Adrenal gland (tissue), 12 donors: Measurements from ENCODE around the gene PBX3. TPM values are rescaled to one million over a fixed set of nuclear protein-coding genes. Genes with fewer than 3 reads are reported as not detected.
A peak's percentile ranks its signal among the peaks of the same experiment; 100 is the strongest.

ENCODE experiments used
- DNase-seq, 7 donors: peaks; one replicate each; pipeline ENCODE4 v3.0.0-alpha.2; 2019 to 2020
- H3K27ac ChIP-seq, 5 donors: fragments of 200-600 bp; sonication (generic) in 4 of 5; 1 replicate in 3 of 5; 2 replicates in 2 of 5; pipeline versions ENCODE4 v1.5.1 to v1.8.0; 2016 to 2020; ENCODE audit warnings: mild to moderate bottlenecking in 1 of 5
- H3K27me3 ChIP-seq: fragments of 200-600 bp; 2 replicates; pipeline ENCODE4 v1.8.0; 2021
- H3K36me3 ChIP-seq, 2 donors: fragments of 200-600 bp; replicated peaks in 1 of 2; 1 replicate in 1 of 2; 2 replicates in 1 of 2; pipeline versions ENCODE4 v1.5.1 to v1.8.0; 2018 to 2022
- H3K4me1 ChIP-seq, 2 donors: fragments of 200-600 bp; replicated peaks in 1 of 2; 1 replicate in 1 of 2; 2 replicates in 1 of 2; pipeline versions ENCODE4 v1.5.1 to v1.8.0; 2018 to 2021
- H3K4me3 ChIP-seq, 4 donors: fragments of 200-600 bp; sonication (generic) in 3 of 4; one replicate each; pipeline ENCODE4 v1.5.1; 2016 to 2018
- H3K9me3 ChIP-seq, 3 donors: fragments of 200-600 bp; sonication (generic) in 1 of 3; replicated peaks in 1 of 3; 1 replicate in 2 of 3; 2 replicates in 1 of 3; pipeline versions ENCODE4 v1.5.1 to v1.8.0; 2016 to 2021
- CTCF ChIP-seq, 6 experiments: fragments of 450-650 bp in 4 of 6; fragments of 200-600 bp in 2 of 6; sonication (generic) in 1 of 6; IDR thresholded peaks; 1 replicate in 5 of 6; 2 replicates in 1 of 6; pipeline versions ENCODE4 v1.5.1 to v1.8.0; 2016 to 2021; ENCODE audit warnings: antibody characterized with exemption in 6 of 6, mild to moderate bottlenecking in 2 of 6, moderate library complexity in 1 of 6
- POLR2A ChIP-seq, 2 donors: fragments of 450-650 bp; IDR thresholded peaks; one replicate each; pipeline ENCODE4 v1.6.1; 2017; ENCODE audit warnings: antibody characterized with exemption in 2 of 2, mild to moderate bottlenecking in 2 of 2, moderate library complexity in 1 of 2
- WGBS, 4 donors: extraction: QIAGEN DNeasy Blood & Tissue Kit in 2 of 4; methylation state at CpG; one replicate each; pipeline versions ENCODE4 v1.1.5 to v1.1.7; 2013 to 2017; 5-methylcytosine and 5-hydroxymethylcytosine counted together
- intact Hi-C, 2 donors: fragments of 100-400 bp; cut with DNase I; formaldehyde crosslinking; loops; one replicate each; pipeline versions ENCODE4 v1.14.1 to v1.15.0; 2022 to 2023
- polyA plus RNA-seq, 3 donors: library from polyadenylated mRNA; stranded (reverse); fragments of 200-250 nt in 2 of 3; fragments of 350-450 nt in 1 of 3; fragmentation: Illumina TruSeq in 1 of 3; extraction: RNeasy Lipid Tissue Mini Kit (QIAGEN cat#74804) in 1 of 3; gene quantifications; one replicate each; pipeline ENCODE4 v1.2.3, GENCODE V29; 2013 to 2014
- total RNA-seq, 9 donors: library from RNA; depleted of rRNA in 4 of 9; stranded (reverse); fragments of >200 nt in 4 of 9; fragments of 120-200 nt in 1 of 9; fragmentation: NEBNext Ultra II Directional in 1 of 9; extraction: Animal tissue kit (Norgen Biotek cat#: 25700) in 1 of 9; gene quantifications; one replicate each; pipeline versions ENCODE4 v1.1.0 to v1.2.4, GENCODE V29; 2013 to 2023
- donor health status: healthy with polysubstance abuse.
- donor health status: Bipolar disorder and iron deficiency.
- donor health status: DM: yes; HTN: yes; CAD: no.
- donor health status: DM: no; HTN: no; CAD: no.
- donor health status: DM: no; HTN: no; CAD: no.
- donor health status: DM: yes; HTN: yes; CAD: no.

Gene PBX3
- total and polyA plus RNA-seq, 12 donors: 18.3 to 231 (median 133) TPM

- H3K27me3 ChIP-seq: no peaks in the 10 kb centered on the region
- H3K4me3 ChIP-seq: no peak overlapping the region
- intact Hi-C loops: loop anchor here in 1 of 2 donors (5.0 kb wide), 1 partner anchor 137 kb away; no protein-coding TSS in a partner anchor
- H3K4me1 ChIP-seq: peaks cover 30 to 97% of the 10 kb centered on the region in 2 donors
- TF ChIP-seq POLR2A (IDR thresholded peaks at IDR 0.05) (no peak), CTCF (IDR thresholded peaks at IDR 0.05) (no peak)
- H3K36me3 ChIP-seq: no peaks in the 10 kb centered on the region
- no peak for DNase-seq
- no peak overlapping the region for H3K27ac ChIP-seq
- H3K9me3 ChIP-seq: no peaks in the 10 kb centered on the region
- WGBS, 4 donors: 73 to 85% (median 81%) methylated on average over 1 of the region's 1 CpG
These were observed 8.2 kb downstream of the PBX3 start for GRCh38 chr9:125755340-125755739.

GRCh38 chr9:125756518-125756917 is 9.3 kb downstream of the PBX3 start:
- TF ChIP-seq POLR2A (IDR thresholded peaks at IDR 0.05) (no peak), CTCF (IDR thresholded peaks at IDR 0.05) (no peak)
- H3K9me3 ChIP-seq: no peaks in the 10 kb centered on the region
- no peak for DNase-seq
- peaks cover 19 to 96% of the 10 kb centered on the region in 2 donors for H3K4me1 ChIP-seq
- intact Hi-C loops: loop anchor here in 1 of 2 donors (5.0 kb wide), 1 partner anchor 136 kb away; no protein-coding TSS in a partner anchor
- H3K27ac ChIP-seq: no peak overlapping the region
- H3K27me3 ChIP-seq: no peaks in the 10 kb centered on the region
- WGBS, 4 donors: 91 to 98% (median 93%) methylated on average over 4 of the region's 4 CpGs
- no peaks in the 10 kb centered on the region for H3K36me3 ChIP-seq
- H3K4me3 ChIP-seq: no peak overlapping the region

GRCh38 chr9:125757834-125758233 is 10.7 kb downstream of the PBX3 start:
- Histone ChIP-seq H3K36me3 (no peaks in the 10 kb centered on the region), H3K27ac (no peak overlapping the region), H3K4me3 (no peak overlapping the region), H3K4me1 (peaks cover 12 to 95% of the 10 kb centered on the region in 2 donors), H3K27me3 (no peaks in the 10 kb centered on the region), H3K9me3 (no peaks in the 10 kb centered on the region)
- no peak for DNase-seq
- intact Hi-C loops: loop anchor here in 1 of 2 donors (5.0 kb wide), 1 partner anchor 134 kb away; no protein-coding TSS in a partner anchor
- 30 to 50% (median 42%) methylated on average over 1 of the region's 1 CpG for WGBS, 4 donors
- TF ChIP-seq CTCF (IDR thresholded peaks at IDR 0.05) (no peak), POLR2A (IDR thresholded peaks at IDR 0.05) (no peak)

- no peaks in the 10 kb centered on the region for H3K9me3 ChIP-seq
- H3K4me1 ChIP-seq: peaks cover 22 to 96% of the 10 kb centered on the region in 2 donors
- peak overlapping the region in 1 of 4 donors; percentile 37 for H3K4me3 ChIP-seq
- intact Hi-C loops: loop anchor here in 1 of 2 donors (5.0 kb wide), 1 partner anchor 133 kb away; no protein-coding TSS in a partner anchor
- H3K27me3 ChIP-seq: no peaks in the 10 kb centered on the region
- WGBS, 4 donors: 64 to 73% (median 67%) methylated on average over 6 of the region's 6 CpGs
- no peaks in the 10 kb centered on the region for H3K36me3 ChIP-seq
- peak overlapping the region in 2 of 5 donors; percentile 38 to 43 for H3K27ac ChIP-seq
- TF ChIP-seq POLR2A (IDR thresholded peaks at IDR 0.05): no peak
- peak in 4 of 7 donors; percentile 25 to 62 (median 44) for DNase-seq
These were observed 12.0 kb downstream of the PBX3 start for GRCh38 chr9:125758986-125759763.
